GM15510 (cell line): ENCODE measurements around the gene TMEM219.
A peak's percentile ranks its signal among the peaks of the same experiment; 100 is the strongest.

Experiments used
- POLR2A ChIP-seq: IDR thresholded peaks from 3 replicates; pipeline ENCODE4 v1.6.1; 2011; ENCODE audit warnings: borderline replicate concordance; ENCODE audit not compliant: insufficient read length; ENCODE audit errors: extremely low read depth

Gene TMEM219

GRCh38 chr16:29961479-29962343 lies at the start of gene TMEM219:
Gene TMEM219 (plus strand): TSS chr16:29962079. CDS start chr16:29963144, 1,065 bp downstream.
- peak; percentile 81 for TF ChIP-seq POLR2A

DNA sequence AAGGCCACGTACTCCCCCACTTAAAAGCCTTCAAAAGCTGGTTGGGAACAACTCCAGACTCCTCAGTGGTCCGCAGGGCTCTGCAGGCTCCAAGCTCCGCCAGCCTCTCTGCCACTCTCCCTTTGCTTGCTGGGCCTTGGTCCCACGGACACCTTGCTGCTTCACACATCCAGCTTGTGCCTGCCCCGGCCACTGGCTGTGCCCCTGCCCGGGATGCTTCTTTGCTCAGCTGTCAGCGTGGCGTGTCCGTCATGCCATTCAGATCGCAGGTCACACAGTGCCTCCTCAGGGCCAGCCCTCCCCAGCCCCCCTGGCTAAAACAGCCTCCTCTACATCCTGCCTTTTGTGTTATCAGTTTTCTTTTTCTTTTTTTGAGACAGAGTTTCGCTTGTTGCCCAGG lies 49.8 kb upstream of the TMEM219 start:
- no peak for TF ChIP-seq POLR2A

- TF ChIP-seq POLR2A, result no peak
Measured at GRCh38 chr16:29913514-29913913, 48.4 kb upstream of the TMEM219 start.

GRCh38 chr16:29915590-29916247 lies 46.2 kb upstream of the TMEM219 start:
- TF ChIP-seq POLR2A, result no peak

DNA sequence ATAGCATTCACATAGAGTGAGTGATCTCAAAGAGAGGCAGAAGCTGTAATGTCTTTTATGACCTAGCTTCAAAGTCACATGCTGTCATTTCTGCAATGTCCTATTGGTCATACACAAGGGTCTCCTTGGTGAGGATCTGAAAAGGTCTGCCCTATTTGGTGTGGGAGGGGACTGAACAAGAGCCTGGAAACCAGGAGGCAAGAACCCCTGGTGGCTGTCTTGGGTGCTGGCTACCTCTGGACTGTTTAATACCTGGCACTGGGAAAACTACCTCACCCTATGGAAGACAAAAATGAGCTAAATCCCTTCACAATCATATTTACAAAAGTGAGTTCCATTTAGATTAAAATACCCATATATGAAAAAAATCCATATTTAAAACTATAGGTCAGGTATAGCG lies 44.9 kb upstream of the TMEM219 start:
- no peak for TF ChIP-seq POLR2A

- TF ChIP-seq POLR2A, result no peak
Measured at GRCh38 chr16:29920288-29921033, 41.4 kb upstream of the TMEM219 start.

GRCh38 chr16:29921034-29921385 lies 40.9 kb upstream of the TMEM219 start:
- TF ChIP-seq POLR2A, result no peak

GRCh38 chr16:29922326-29922725 lies 39.6 kb upstream of the TMEM219 start:
- TF ChIP-seq POLR2A, result no peak

GRCh38 chr16:29922986-29923501 lies 38.8 kb upstream of the TMEM219 start:
- no peak for TF ChIP-seq POLR2A

DNA sequence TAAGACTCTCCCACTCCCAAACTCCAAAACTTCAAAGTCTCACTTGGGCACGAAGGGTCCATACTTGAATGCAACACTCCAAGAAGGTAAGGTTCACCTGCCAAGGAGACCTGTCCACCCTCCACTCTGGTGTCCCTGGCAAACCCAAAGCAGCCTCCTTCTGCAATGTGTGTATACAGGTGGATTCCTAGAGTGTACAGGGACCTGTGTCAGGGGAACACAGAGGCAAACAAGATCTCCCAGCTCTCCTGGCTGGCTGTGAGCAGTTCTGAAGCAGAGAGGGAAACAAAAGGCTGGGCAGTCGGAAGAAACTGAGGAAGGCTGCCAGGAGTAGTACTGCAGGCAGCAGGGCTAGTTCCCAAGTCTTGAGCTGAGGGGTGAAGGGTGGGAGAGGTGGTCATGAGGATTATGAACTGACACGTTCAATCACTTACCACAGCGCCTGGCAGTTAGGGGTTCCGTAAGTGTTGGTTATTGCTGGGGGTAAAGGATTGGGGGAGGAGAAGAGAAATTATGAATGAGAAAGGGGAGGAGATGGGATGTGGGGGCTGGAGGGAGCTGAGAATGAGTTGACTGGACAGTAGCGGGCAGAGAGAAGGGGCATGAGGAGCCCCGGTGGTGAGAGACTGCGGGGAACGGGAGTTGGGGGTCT lies 36.6 kb upstream of the TMEM219 start:
- TF ChIP-seq POLR2A, result no peak

- TF ChIP-seq POLR2A, result peak; percentile 96
Measured at GRCh38 chr16:29925781-29926710, 35.8 kb upstream of the TMEM219 start, which contains the start of gene KCTD13. Gene KCTD13 (minus strand): TSS chr16:29926226. CDS start chr16:29926033, 193 bp downstream.

- TF ChIP-seq POLR2A, result no peak
Measured at GRCh38 chr16:29926711-29927052, 35.2 kb upstream of the TMEM219 start.

DNA sequence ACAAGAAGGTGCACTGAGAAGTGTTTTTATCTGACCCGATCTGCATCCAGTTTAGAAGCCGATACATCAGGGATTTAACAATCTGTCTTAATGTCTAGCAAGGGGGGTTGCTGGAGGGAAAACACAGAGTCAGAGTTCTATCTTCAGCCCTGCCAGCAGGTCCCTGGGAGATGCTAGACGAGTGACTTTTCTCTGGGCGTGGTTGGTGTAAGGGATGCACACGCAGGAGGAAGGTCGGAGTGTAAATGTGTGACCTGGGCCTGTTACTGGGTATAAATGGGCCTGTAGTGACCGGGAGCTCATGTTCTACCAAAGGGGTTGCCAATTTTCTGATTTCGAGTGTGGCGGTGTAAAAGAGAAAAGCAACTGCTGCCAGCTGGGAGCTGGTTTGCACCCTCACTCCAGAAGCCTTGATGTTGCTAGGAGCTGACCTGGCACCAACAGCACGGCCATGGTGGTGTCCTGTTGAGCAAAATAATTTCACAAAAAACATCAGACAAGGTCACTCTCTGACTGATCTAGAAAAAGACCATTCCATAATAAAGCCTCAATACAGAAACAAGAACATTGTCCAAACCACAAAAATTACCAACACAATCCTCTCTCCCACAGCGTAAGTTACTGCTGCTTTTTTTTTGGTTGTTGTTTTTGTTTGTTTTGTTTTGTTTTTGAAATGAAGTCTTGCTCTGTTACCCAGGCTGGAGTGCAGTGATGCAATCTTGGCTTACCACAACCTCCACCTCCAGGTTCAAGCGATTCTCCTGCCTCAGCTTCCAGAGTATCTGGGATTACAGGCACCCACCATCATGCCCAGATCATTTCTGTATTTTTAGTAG lies 34.6 kb upstream of the TMEM219 start:
- TF ChIP-seq POLR2A, result no peak
